DMS79 treated with DMSO at 0.1 percent for 48 hours (cell line): ENCODE results near the gene TULP3.
A peak's percentile ranks its signal among the peaks of the same experiment; 100 is the strongest.
"Not testable (repeated sequence)": the region's sequence is repeated elsewhere in the genome, so short reads cannot be mapped to it uniquely, and the experiment has no call there.

Experiments
- DNase-seq: peaks from one replicate; lab custom pipeline; 2025; lab: John Stamatoyannopoulos, UW

TULP3 gene

GRCh38 chr12:2890388-2891239 is at the start of gene TULP3:
TSS of gene TULP3 (plus strand) at chr12:2890891. CDS start at chr12:2890948, 57 bp downstream.
- DNase-seq, result peak; percentile 98

GRCh38 chr12:2841056-2841650 is 49.5 kb upstream of the TULP3 start:
- DNase-seq, result peak; percentile 75

GRCh38 chr12:2842948-2843347 is 47.7 kb upstream of the TULP3 start:
- no peak for DNase-seq

GRCh38 chr12:2844786-2845185 is 45.9 kb upstream of the TULP3 start:
- no peak for DNase-seq

- no peak for DNase-seq
Measured at GRCh38 chr12:2845280-2845679, 45.4 kb upstream of the TULP3 start.

- no peak for DNase-seq
Measured at GRCh38 chr12:2851931-2852330, 38.8 kb upstream of the TULP3 start.

GRCh38 chr12:2853626-2854025 is 37.1 kb upstream of the TULP3 start:
- peak; percentile 18 for DNase-seq

GRCh38 chr12:2854669-2855453 is 35.8 kb upstream of the TULP3 start:
- DNase-seq, result no peak

- no peak for DNase-seq
Measured at GRCh38 chr12:2855546-2855945, 35.1 kb upstream of the TULP3 start.

- no peak for DNase-seq
Measured at GRCh38 chr12:2856051-2856450, 34.6 kb upstream of the TULP3 start.

- DNase-seq, result peak; percentile 71
Measured at GRCh38 chr12:2857021-2857431, 33.7 kb upstream of the TULP3 start, which contains the start of gene TEX52. TSS of gene TEX52 (minus strand) at chr12:2857039. CDS start at chr12:2857026, 13 bp downstream.

- DNase-seq, result no peak
Measured at GRCh38 chr12:2857576-2857975, 33.1 kb upstream of the TULP3 start.

- no peak for DNase-seq
Measured at GRCh38 chr12:2858334-2858733, 32.4 kb upstream of the TULP3 start.

GRCh38 chr12:2858944-2859421 is 31.7 kb upstream of the TULP3 start:
- DNase-seq, result no peak

GRCh38 chr12:2860170-2860569 is 30.5 kb upstream of the TULP3 start:
- no peak for DNase-seq

- DNase-seq, result no peak
Measured at GRCh38 chr12:2862876-2863275, 27.8 kb upstream of the TULP3 start.

GRCh38 chr12:2863402-2863801 is 27.3 kb upstream of the TULP3 start:
- not testable (repeated sequence) for DNase-seq

GRCh38 chr12:2864198-2864597 is 26.5 kb upstream of the TULP3 start:
- no peak for DNase-seq

GRCh38 chr12:2868986-2869632 is 21.6 kb upstream of the TULP3 start:
- DNase-seq, result not testable (repeated sequence)

- peak; percentile 38 for DNase-seq
Measured at GRCh38 chr12:2876431-2877046, 14.2 kb upstream of the TULP3 start.
